Stomach (tissue), 9 donors: ENCODE data around the gene RNF112. TPM values are rescaled to one million over a fixed set of nuclear protein-coding genes. Genes with fewer than 3 reads are reported as not detected.
A peak's percentile ranks its signal among the peaks of the same experiment; 100 is the strongest.

Source experiments
- DNase-seq, 2 donors: peaks; one replicate each; pipeline versions ENCODE4 v3.0.0 to v3.0.0-alpha.2; 2013 to 2019
- H3K27ac ChIP-seq, 5 donors: fragments of 200-600 bp in 4 of 5; sonication (generic) in 4 of 5; one replicate each; pipeline ENCODE4 v1.5.1; 2013 to 2019; ENCODE audit warnings: mild to moderate bottlenecking in 1 of 5, moderate library complexity in 1 of 5
- H3K27me3 ChIP-seq, 3 donors: fragments of 200-600 bp; sonication (generic); one replicate each; pipeline ENCODE4 v1.5.1; 2017 to 2019; ENCODE audit warnings: mixed run types in 1 of 3
- H3K36me3 ChIP-seq, 4 donors: fragments of 200-600 bp; sonication (generic); 1 replicate in 3 of 4; 2 replicates in 1 of 4; pipeline ENCODE4 v1.5.1; 2016 to 2019
- H3K4me1 ChIP-seq, 4 donors: fragments of 200-600 bp; sonication (generic); one replicate each; pipeline ENCODE4 v1.5.1; 2016 to 2019
- H3K4me3 ChIP-seq, 4 donors: fragments of 200-600 bp; sonication (generic) in 3 of 4; one replicate each; pipeline ENCODE4 v1.5.1; 2016 to 2019; ENCODE audit warnings: mild to moderate bottlenecking in 1 of 4
- H3K9me3 ChIP-seq, 4 donors: fragments of 200-600 bp; sonication (generic); one replicate each; pipeline ENCODE4 v1.5.1; 2016 to 2019
- EP300 ChIP-seq: sonication (generic); formaldehyde crosslinking; IDR thresholded peaks from one replicate; pipeline ENCODE4 v1.6.1; 2017; ENCODE audit warnings: antibody characterized with exemption
- POLR2A ChIP-seq, 4 donors: fragments of 450-650 bp; IDR thresholded peaks; one replicate each; pipeline ENCODE4 v1.6.1; 2016; ENCODE audit warnings: antibody characterized with exemption in 4 of 4, control low read depth in 2 of 4, mild to moderate bottlenecking in 1 of 4, moderate library complexity in 1 of 4
- POLR2AphosphoS5 ChIP-seq, 3 donors: sonication (generic); formaldehyde crosslinking; IDR thresholded peaks; one replicate each; pipeline ENCODE4 v1.6.1; 2016; ENCODE audit warnings: antibody characterized with exemption in 3 of 3
- WGBS, 5 donors: extraction: QIAGEN DNeasy Blood & Tissue Kit in 3 of 5; methylation state at CpG; one replicate each; pipeline versions ENCODE4 v1.1.5 to v1.1.7; 2013 to 2018; 5-methylcytosine and 5-hydroxymethylcytosine counted together
- intact Hi-C: fragments of 100-400 bp; cut with DNase I; formaldehyde crosslinking; loops from one replicate; pipeline ENCODE4 v1.15.1; 2023; ENCODE audit warnings: low total_unique reads
- polyA plus RNA-seq, 3 donors: library from polyadenylated mRNA; stranded (reverse); fragments of 200-250 nt; gene quantifications; one replicate each; pipeline ENCODE4 v1.2.3, GENCODE V29; 2013
- total RNA-seq, 5 donors: library from RNA; depleted of rRNA; stranded (reverse); fragments of >200 nt; gene quantifications; one replicate each; pipeline versions ENCODE4 v1.1.0 to v1.2.3, GENCODE V29; 2014 to 2016
- TF ChIP-seq, protein P1 (sequence below), 7 experiments: fragments of 450-650 bp in 4 of 7; fragments of 200-600 bp in 3 of 7; sonication (generic) in 3 of 7; IDR thresholded peaks; one replicate each; pipeline ENCODE4 v1.5.1; 2016 to 2019; ENCODE audit warnings: antibody characterized with exemption in 7 of 7, control low read depth in 2 of 7, mild to moderate bottlenecking in 1 of 7
- donor health status: healthy with polysubstance abuse.
- donor health status: Bipolar disorder and iron deficiency.
- donor health status: healthy.

RNF112 gene
- total and polyA plus RNA-seq, 8 donors, result 0.45 to 5.0 (median 2.1) TPM; not detected in 2

DNA sequence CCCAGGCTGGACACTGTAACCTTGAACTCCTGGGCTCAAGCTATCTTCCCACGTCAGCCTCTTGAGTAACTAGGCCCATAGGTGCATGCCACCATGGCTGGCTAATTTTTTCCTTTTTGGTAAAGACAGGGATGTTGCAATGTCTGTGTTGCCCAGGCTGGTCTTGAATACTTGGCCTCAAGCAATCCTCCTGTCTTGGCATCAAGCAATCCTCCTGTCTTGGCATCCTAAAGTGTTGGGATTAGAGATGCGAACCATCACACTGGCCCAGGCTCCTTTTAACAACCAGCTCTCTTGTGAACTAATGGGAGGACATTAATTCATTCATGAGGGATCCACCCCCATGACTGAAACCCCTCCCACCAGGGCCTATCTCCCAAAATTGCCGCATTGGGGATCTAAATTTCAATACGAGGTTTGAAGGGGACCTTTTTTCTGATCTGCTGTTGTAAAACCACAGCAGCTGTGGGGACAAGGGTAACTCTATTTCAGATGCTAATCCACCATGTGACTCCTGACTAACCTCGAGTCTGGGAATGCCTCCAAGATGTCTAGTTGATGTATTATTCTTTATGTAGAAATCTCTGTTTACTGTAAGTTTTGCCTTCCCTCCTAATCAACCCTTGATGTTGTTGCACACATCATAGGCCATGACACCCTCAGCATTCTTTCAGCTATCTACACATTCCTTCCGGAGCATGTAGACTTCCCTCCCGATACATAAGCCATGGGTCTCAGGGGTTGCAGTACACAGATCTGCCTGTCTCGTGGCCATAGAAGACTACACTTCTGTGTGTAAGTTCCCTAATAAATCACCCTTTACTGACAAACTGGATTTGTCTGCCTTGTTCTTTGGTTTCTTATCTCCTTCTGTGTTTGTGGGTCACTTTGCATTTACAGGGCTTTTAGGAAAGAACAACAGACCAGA is 37.6 kb downstream of the RNF112 start:
- no peaks in the 10 kb centered on the region for H3K36me3 ChIP-seq
- H3K4me1 ChIP-seq, result peaks cover 15 to 35% (median 25%) of the 10 kb centered on the region in 4 donors
- TF ChIP-seq POLR2AphosphoS5 (IDR thresholded peaks at IDR 0.05) (peak; percentile 46 to 74 (median 65)), EP300 (peak; percentile 75)
- TF ChIP-seq, protein P1, sequence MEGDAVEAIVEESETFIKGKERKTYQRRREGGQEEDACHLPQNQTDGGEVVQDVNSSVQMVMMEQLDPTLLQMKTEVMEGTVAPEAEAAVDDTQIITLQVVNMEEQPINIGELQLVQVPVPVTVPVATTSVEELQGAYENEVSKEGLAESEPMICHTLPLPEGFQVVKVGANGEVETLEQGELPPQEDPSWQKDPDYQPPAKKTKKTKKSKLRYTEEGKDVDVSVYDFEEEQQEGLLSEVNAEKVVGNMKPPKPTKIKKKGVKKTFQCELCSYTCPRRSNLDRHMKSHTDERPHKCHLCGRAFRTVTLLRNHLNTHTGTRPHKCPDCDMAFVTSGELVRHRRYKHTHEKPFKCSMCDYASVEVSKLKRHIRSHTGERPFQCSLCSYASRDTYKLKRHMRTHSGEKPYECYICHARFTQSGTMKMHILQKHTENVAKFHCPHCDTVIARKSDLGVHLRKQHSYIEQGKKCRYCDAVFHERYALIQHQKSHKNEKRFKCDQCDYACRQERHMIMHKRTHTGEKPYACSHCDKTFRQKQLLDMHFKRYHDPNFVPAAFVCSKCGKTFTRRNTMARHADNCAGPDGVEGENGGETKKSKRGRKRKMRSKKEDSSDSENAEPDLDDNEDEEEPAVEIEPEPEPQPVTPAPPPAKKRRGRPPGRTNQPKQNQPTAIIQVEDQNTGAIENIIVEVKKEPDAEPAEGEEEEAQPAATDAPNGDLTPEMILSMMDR (IDR thresholded peaks at IDR 0.05), result no peak
- peak in 1 of 2 donors; percentile 94 for DNase-seq
- intact Hi-C loops, result loop anchor here (5.0 kb wide), 1 partner anchor 81 kb away; no protein-coding TSS in a partner anchor
- no peak overlapping the region for H3K4me3 ChIP-seq
- no peaks in the 10 kb centered on the region for H3K9me3 ChIP-seq
- peak overlapping the region in 4 of 5 donors; percentile 67 to 86 (median 77) for H3K27ac ChIP-seq
- no peaks in the 10 kb centered on the region for H3K27me3 ChIP-seq
- WGBS, 5 donors, result 24 to 30% (median 26%) methylated on average over 8 of the region's 8 CpGs

DNA sequence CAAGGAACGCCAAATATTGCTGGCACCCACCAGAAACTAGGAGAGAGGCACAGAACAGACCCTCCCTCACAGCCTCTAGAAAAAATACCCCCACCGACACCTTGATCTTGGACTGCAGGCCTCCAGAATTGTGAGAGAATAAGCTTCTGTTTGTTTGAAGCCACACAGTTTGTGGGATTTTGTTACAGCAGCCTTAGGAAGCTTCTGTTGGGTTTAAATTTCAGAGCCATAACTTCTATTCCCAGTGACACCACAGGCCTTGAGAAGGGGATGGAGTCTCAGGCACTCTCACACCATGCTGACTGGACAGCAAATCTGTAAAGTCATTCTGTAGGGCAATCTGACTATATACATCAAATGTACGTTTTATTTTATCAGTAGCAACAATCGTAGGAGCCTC is 38.6 kb downstream of the RNF112 start:
- Histone ChIP-seq H3K27me3 (no peaks in the 10 kb centered on the region), H3K4me3 (no peak overlapping the region), H3K9me3 (no peaks in the 10 kb centered on the region), H3K27ac (peak overlapping the region in 3 of 5 donors; percentile 67 to 86 (median 74)), H3K36me3 (no peaks in the 10 kb centered on the region), H3K4me1 (peaks cover 15 to 35% (median 25%) of the 10 kb centered on the region in 4 donors)
- no peak for DNase-seq
- intact Hi-C loops, result loop anchor here (5.0 kb wide), 1 partner anchor 82 kb away; no protein-coding TSS in a partner anchor
- TF ChIP-seq POLR2A (IDR thresholded peaks at IDR 0.05), result no peak
- TF ChIP-seq EP300, result no peak
- TF ChIP-seq, protein P1 (IDR thresholded peaks at IDR 0.05), result no peak
- no peak for TF ChIP-seq POLR2AphosphoS5 (IDR thresholded peaks at IDR 0.05)
- 75 to 86% (median 85%) methylated on average over 4 of the region's 4 CpGs for WGBS, 5 donors

DNA sequence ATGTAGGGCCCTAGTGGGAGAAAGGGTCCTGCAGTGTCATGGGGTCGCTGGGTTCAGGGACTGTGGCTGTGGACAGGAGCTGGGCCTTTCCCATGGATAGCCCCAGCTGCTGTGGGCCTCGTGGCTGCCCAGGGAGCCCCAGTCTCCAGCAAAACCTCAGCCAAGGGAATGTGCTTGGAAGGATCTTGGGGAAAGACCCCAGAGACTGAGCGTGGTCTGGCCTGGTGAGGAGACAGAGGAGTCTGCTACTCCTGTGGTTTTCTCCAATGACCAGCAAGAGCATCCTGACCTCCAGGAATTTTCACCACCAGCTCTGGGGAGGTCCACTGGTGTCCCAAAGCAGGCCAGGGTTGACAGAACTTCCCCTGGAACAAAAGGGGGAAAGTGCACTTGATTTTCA is 42.3 kb downstream of the RNF112 start:
- 60 to 91% (median 75%) methylated on average over 1 to 3 of the region's 3 CpGs for WGBS, 5 donors
- Histone ChIP-seq H3K36me3 (no peaks in the 10 kb centered on the region), H3K4me3 (no peak overlapping the region), H3K27me3 (no peaks in the 10 kb centered on the region), H3K4me1 (peaks cover 8 to 15% (median 11%) of the 10 kb centered on the region in 4 donors), H3K27ac (no peak overlapping the region), H3K9me3 (no peaks in the 10 kb centered on the region)
- DNase-seq, result no peak
- TF ChIP-seq EP300 (no peak), POLR2AphosphoS5 (IDR thresholded peaks at IDR 0.05) (no peak), POLR2A (IDR thresholded peaks at IDR 0.05) (no peak)
- TF ChIP-seq, protein P1 (IDR thresholded peaks at IDR 0.05), result no peak
- intact Hi-C loops, result no loop called here

DNA sequence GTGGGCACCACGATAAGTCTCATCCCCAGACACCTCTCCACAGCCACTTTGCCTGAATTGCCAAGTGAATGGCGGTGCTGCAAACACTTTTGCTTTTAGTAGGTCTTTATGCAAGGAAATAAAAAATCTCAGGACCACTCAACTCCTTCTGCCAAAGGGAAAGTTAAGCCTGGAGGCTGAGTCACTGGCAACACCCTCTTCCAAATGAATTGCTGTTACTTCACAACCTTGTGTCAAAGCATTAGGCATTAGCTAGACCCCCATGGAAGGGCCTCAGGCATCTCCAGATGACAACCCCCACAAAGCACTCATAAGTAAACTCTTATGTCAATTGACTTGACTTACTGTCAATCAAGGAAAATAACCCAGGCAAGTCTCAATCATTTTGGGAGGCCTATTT is 43.0 kb downstream of the RNF112 start:
- H3K4me1 ChIP-seq, result peaks cover 2 to 7% (median 4%) of the 10 kb centered on the region in 4 donors
- H3K27me3 ChIP-seq, result no peaks in the 10 kb centered on the region
- 79 to 97% (median 92%) methylated on average over 2 of the region's 2 CpGs for WGBS, 5 donors
- no peak for TF ChIP-seq POLR2A (IDR thresholded peaks at IDR 0.05)
- TF ChIP-seq, protein P1 (IDR thresholded peaks at IDR 0.05), result no peak
- no peak overlapping the region for H3K27ac ChIP-seq
- intact Hi-C loops, result no loop called here
- H3K9me3 ChIP-seq, result no peaks in the 10 kb centered on the region
- no peak for DNase-seq
- no peaks in the 10 kb centered on the region for H3K36me3 ChIP-seq
- no peak overlapping the region for H3K4me3 ChIP-seq
